IMR-90 (cell line): ENCODE data around the gene KRTAP10-6. TPM values are rescaled to one million over a fixed set of nuclear protein-coding genes. Genes with fewer than 3 reads are reported as not detected.

Experiments used
- ATAC-seq: fragments of 200-7000 bp; cut with Tn5 transposase; 2 replicates; pipeline ENCODE4 v1.9.1; 2020; ENCODE audit warnings: low read depth, mild to moderate bottlenecking, moderate library complexity
- BruUV-seq: library from RNA; stranded (reverse); fragments of 400-500 nt; replicated peaks from 2 replicates; lab custom pipeline; 2021; lab: Mats Ljungman, UMichigan
- CTCF ChIA-PET: fragments of 300-600 bp; formaldehyde crosslinking; extraction: SDS; loops from one replicate; lab custom pipeline; 2021; ENCODE audit warnings: antibody characterized with exemption; lab: Yijun Ruan, JAX
- POLR2A ChIA-PET: fragments of 300-600 bp; sonication (Branson Sonifier 250); formaldehyde crosslinking; loops from one replicate; lab custom pipeline; 2022; ENCODE audit warnings: antibody characterized with exemption; ENCODE audit not compliant: unreplicated experiment; lab: Charles Lee
- DNase-seq: peaks from one replicate; pipeline ENCODE4 v3.0.0; 2013
- H2AFZ ChIP-seq: replicated peaks from 2 replicates; pipeline ENCODE3; 2013; ENCODE audit warnings: low read length, mild to moderate bottlenecking; ENCODE audit not compliant: poor library complexity
- H2AK5ac ChIP-seq: 2 replicates; pipeline ENCODE4 v1.6.1; 2013; ENCODE audit warnings: low read depth, low read length, inconsistent platforms
- H2AK9ac ChIP-seq: replicated peaks from 2 replicates; pipeline ENCODE3; 2013; ENCODE audit warnings: mild to moderate bottlenecking, low read depth, low read length, moderate library complexity; ENCODE audit not compliant: poor library complexity
- H2BK120ac ChIP-seq: 2 replicates; pipeline ENCODE4 v1.6.1; 2013; ENCODE audit warnings: low read depth, low read length, inconsistent platforms
- H2BK15ac ChIP-seq: 3 replicates; pipeline ENCODE4 v1.6.1; 2013; ENCODE audit warnings: low read depth, low read length, inconsistent platforms
- H2BK20ac ChIP-seq: 2 replicates; pipeline ENCODE4 v1.6.1; 2013; ENCODE audit warnings: low read depth, mild to moderate bottlenecking, inconsistent platforms, low read length, moderate library complexity
- H2BK5ac ChIP-seq: 2 replicates; pipeline ENCODE4 v1.6.1; 2013; ENCODE audit warnings: mild to moderate bottlenecking, low read depth, low read length, inconsistent platforms; ENCODE audit not compliant: poor library complexity, severe bottlenecking
- H3K14ac ChIP-seq: replicated peaks from 2 replicates; pipeline ENCODE4 v1.6.1; 2013; ENCODE audit warnings: low read depth, low read length, inconsistent platforms
- H3K18ac ChIP-seq: 2 replicates; pipeline ENCODE4 v1.6.1; 2013; ENCODE audit warnings: low read depth, low read length, control low read depth
- H3K23ac ChIP-seq: 2 replicates; pipeline ENCODE4 v1.6.1; 2013; ENCODE audit warnings: low read depth, low read length, inconsistent platforms
- H3K27ac ChIP-seq: 2 replicates; pipeline ENCODE4 v1.5.1; 2013; ENCODE audit warnings: mild to moderate bottlenecking, control low read depth, low read length; ENCODE audit not compliant: insufficient read depth
- H3K27me3 ChIP-seq: 2 replicates; pipeline ENCODE4 v1.6.1; 2013; ENCODE audit warnings: low read length; ENCODE audit not compliant: control insufficient read depth, insufficient read depth
- H3K36me3 ChIP-seq: 2 replicates; pipeline ENCODE4 v1.6.1; 2013; ENCODE audit warnings: low read length, mixed read lengths; ENCODE audit not compliant: control insufficient read depth, insufficient read depth
- H3K4ac ChIP-seq: 2 replicates; pipeline ENCODE4 v1.6.1; 2013; ENCODE audit warnings: low read depth, low read length, inconsistent platforms
- H3K4me1 ChIP-seq: 2 replicates; pipeline ENCODE4 v1.6.1; 2013; ENCODE audit warnings: low read length, mixed read lengths; ENCODE audit not compliant: control insufficient read depth, insufficient read depth
- H3K4me2 ChIP-seq: 2 replicates; pipeline ENCODE4 v1.6.1; 2013; ENCODE audit warnings: low read depth, mild to moderate bottlenecking, control low read depth, low read length, moderate library complexity
- H3K4me3 ChIP-seq: 2 replicates; pipeline ENCODE4 v1.5.1; 2013; ENCODE audit warnings: low read depth, mild to moderate bottlenecking, control low read depth, low read length, moderate library complexity; ENCODE audit not compliant: insufficient read depth
- H3K56ac ChIP-seq: 2 replicates; pipeline ENCODE4 v1.6.1; 2013; ENCODE audit warnings: low read length, inconsistent platforms; ENCODE audit not compliant: insufficient read depth; ENCODE audit errors: extremely low read depth
- H3K79me1 ChIP-seq, 2 experiments: 2 replicates each; pipeline ENCODE4 v1.6.1; 2013; ENCODE audit warnings: low read length in 2 of 2, inconsistent platforms in 1 of 2, low read depth in 1 of 2
- H3K9ac ChIP-seq: 2 replicates; pipeline ENCODE4 v1.6.1; 2013; ENCODE audit warnings: low read depth, low read length, control low read depth
- H3K9me1 ChIP-seq: 2 replicates; pipeline ENCODE4 v1.6.1; 2013; ENCODE audit warnings: low read length, inconsistent platforms; ENCODE audit not compliant: insufficient read depth
- H3K9me3 ChIP-seq: 2 replicates; pipeline ENCODE4 v1.6.1; 2013; ENCODE audit warnings: low read length; ENCODE audit not compliant: control insufficient read depth, insufficient read depth
- H4K20me1 ChIP-seq: 2 replicates; pipeline ENCODE4 v1.6.1; 2013; ENCODE audit warnings: low read length, inconsistent platforms; ENCODE audit not compliant: insufficient read depth
- H4K5ac ChIP-seq: 2 replicates; pipeline ENCODE4 v1.6.1; 2013; ENCODE audit warnings: mild to moderate bottlenecking, low read depth, low read length, control low read depth
- H4K8ac ChIP-seq, 2 experiments: 2 replicates each; pipeline ENCODE4 v1.6.1; 2013; ENCODE audit warnings: low read depth in 2 of 2, low read length in 2 of 2, control low read depth in 1 of 2, inconsistent platforms in 1 of 2
- H4K91ac ChIP-seq: 2 replicates; pipeline ENCODE4 v1.6.1; 2013; ENCODE audit warnings: low read depth, low read length, inconsistent platforms; ENCODE audit not compliant: insufficient read depth
- MAFK ChIP-seq: IDR thresholded peaks from 2 replicates; pipeline ENCODE4 v1.6.1; 2012; ENCODE audit warnings: low read depth, low read length, improper control_type of control experiment
- NFE2L2 ChIP-seq: fragments of 150-350 bp; IDR thresholded peaks from 2 replicates; pipeline ENCODE4 v1.6.1; 2016; ENCODE audit warnings: low read depth, mild to moderate bottlenecking, low read length
- whole genome bisulfite sequencing, 2 experiments: methylation state at CpG; one replicate each; pipeline versions ENCODE4 v1.1.5 to v1.1.7; 2013; ENCODE audit warnings: missing lambda C conversion rate in 2 of 2; ENCODE audit not compliant: insufficient read length in 1 of 2; ENCODE audit errors: extremely low coverage in 2 of 2; 5-methylcytosine and 5-hydroxymethylcytosine counted together
- dilution Hi-C: fragments of 300-500 bp; cut with HindIII; formaldehyde crosslinking; loops from one replicate; pipeline ENCODE4 v1.14.3; 2018; ENCODE audit warnings: low sequenced_read_pairs; ENCODE audit not compliant: unreplicated experiment
- in situ Hi-C: fragments of 300-500 bp; cut with MboI; formaldehyde crosslinking; loops from 3 replicates; pipeline ENCODE4 v1.14.3; 2019; ENCODE audit warnings: low sequenced_read_pairs, inconsistent platforms, mixed read lengths
- intact Hi-C: fragments of 100-400 bp; cut with micrococcal nuclease; formaldehyde crosslinking; loops from 2 replicates; pipeline ENCODE4 v1.10.0; 2022
- polyA plus RNA-seq, 3 experiments: library from polyadenylated mRNA; depleted of rRNA; stranded (reverse); fragments of >200 nt; gene quantifications; 2 replicates each; pipeline ENCODE4 v1.2.3, GENCODE V29; 2012; ENCODE audit warnings: low replicate concordance in 1 of 3
- total RNA-seq: library from RNA; depleted of rRNA; stranded (reverse); fragments of >200 nt; gene quantifications from 2 replicates; pipeline ENCODE4 v1.2.3, GENCODE V29; 2012
- TF ChIP-seq, protein P1 (sequence below): fragments of 150-350 bp; IDR thresholded peaks from 2 replicates; pipeline ENCODE4 v1.6.1; 2016; ENCODE audit warnings: low read depth, mild to moderate bottlenecking, low read length, moderate library complexity, borderline replicate concordance
- TF ChIP-seq, protein P2 (sequence below): conservative IDR thresholded peaks from 2 replicates; pipeline ENCODE4 v1.5.1; 2012; ENCODE audit warnings: mild to moderate bottlenecking, low read depth, low read length, improper control_type of control experiment

Gene KRTAP10-6
- total and polyA plus RNA-seq, 2 of the 4 experiments (the other 2 are of a cell fraction): not detected

DNA sequence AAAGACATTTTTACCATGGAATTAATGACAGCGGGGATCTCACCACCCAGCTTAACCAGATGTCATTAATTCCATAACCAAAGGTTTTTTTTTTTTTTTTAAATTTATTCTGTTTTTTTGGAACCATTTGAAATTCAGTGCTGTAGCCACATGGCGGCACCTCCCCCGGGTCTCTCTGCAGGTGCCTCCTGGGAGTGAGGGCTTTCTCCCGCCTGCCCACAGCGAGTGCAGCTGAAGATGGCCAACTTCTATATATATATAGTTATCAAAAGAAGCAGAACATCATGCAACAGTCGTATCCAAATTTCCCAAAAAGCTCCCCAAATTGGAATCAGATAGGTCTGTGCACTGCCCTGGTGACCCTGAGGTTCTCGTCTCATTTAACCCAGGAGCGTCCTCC lies 23.2 kb upstream of the KRTAP10-6 start:
- dilution Hi-C loops: no loop called here
- no peak overlapping the region for H2BK120ac ChIP-seq
- H3K23ac ChIP-seq: no peak overlapping the region
- no peak overlapping the region for H2BK5ac ChIP-seq
- no peak overlapping the region for H3K9ac ChIP-seq
- intact Hi-C loops: no loop called here
- no peaks in the 10 kb centered on the region for H3K9me1 ChIP-seq
- H3K56ac ChIP-seq: no peak overlapping the region
- no peak overlapping the region for H3K4me3 ChIP-seq
- TF ChIP-seq, protein P1, sequence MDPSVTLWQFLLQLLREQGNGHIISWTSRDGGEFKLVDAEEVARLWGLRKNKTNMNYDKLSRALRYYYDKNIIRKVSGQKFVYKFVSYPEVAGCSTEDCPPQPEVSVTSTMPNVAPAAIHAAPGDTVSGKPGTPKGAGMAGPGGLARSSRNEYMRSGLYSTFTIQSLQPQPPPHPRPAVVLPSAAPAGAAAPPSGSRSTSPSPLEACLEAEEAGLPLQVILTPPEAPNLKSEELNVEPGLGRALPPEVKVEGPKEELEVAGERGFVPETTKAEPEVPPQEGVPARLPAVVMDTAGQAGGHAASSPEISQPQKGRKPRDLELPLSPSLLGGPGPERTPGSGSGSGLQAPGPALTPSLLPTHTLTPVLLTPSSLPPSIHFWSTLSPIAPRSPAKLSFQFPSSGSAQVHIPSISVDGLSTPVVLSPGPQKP: no peak
- TF ChIP-seq NFE2L2 (no peak), MAFK (no peak)
- TF ChIP-seq, protein P2, sequence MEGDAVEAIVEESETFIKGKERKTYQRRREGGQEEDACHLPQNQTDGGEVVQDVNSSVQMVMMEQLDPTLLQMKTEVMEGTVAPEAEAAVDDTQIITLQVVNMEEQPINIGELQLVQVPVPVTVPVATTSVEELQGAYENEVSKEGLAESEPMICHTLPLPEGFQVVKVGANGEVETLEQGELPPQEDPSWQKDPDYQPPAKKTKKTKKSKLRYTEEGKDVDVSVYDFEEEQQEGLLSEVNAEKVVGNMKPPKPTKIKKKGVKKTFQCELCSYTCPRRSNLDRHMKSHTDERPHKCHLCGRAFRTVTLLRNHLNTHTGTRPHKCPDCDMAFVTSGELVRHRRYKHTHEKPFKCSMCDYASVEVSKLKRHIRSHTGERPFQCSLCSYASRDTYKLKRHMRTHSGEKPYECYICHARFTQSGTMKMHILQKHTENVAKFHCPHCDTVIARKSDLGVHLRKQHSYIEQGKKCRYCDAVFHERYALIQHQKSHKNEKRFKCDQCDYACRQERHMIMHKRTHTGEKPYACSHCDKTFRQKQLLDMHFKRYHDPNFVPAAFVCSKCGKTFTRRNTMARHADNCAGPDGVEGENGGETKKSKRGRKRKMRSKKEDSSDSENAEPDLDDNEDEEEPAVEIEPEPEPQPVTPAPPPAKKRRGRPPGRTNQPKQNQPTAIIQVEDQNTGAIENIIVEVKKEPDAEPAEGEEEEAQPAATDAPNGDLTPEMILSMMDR: no peak
- no peak for DNase-seq
- no peak overlapping the region for H2BK15ac ChIP-seq
- no peak for ATAC-seq
- H3K4me2 ChIP-seq: no peak overlapping the region
- H4K91ac ChIP-seq: no peak overlapping the region
- no peak overlapping the region for H3K14ac ChIP-seq
- H3K36me3 ChIP-seq: no peaks in the 10 kb centered on the region
- H3K9me3 ChIP-seq: peaks cover 13% of the 10 kb centered on the region
- 61% methylated on average over 2 of the region's 8 CpGs; no CpG with 5 or more reads in 1 of the 2 experiments for WGBS, 2 experiments
- H3K79me1 ChIP-seq: no peaks in the 10 kb centered on the region
- H3K27me3 ChIP-seq: peaks cover 3% of the 10 kb centered on the region; the same call in 1 of the 2 replicates
- ChIA-PET POLR2A (no interaction called here), CTCF (no interaction called here)
- no peak overlapping the region for H2BK20ac ChIP-seq
- H2AFZ ChIP-seq: no peak overlapping the region
- H3K4me1 ChIP-seq: no peaks in the 10 kb centered on the region
- no peak overlapping the region for H3K27ac ChIP-seq
- H2AK5ac ChIP-seq: no peak overlapping the region
- H2AK9ac ChIP-seq: no peak overlapping the region
- no peak overlapping the region for H3K18ac ChIP-seq
- H4K20me1 ChIP-seq: no peaks in the 10 kb centered on the region
- no TSS peak for BruUV-seq
- in situ Hi-C loops: no loop called here
- H4K8ac ChIP-seq: no peak overlapping the region
- no peak overlapping the region for H3K4ac ChIP-seq
- no peak overlapping the region for H4K5ac ChIP-seq
